Gastrocnemius medialis (tissue), 4 donors: ENCODE measurements around the gene PRLH. TPM values are rescaled to one million over a fixed set of nuclear protein-coding genes. Genes with fewer than 3 reads are reported as not detected.

Experiments
- ATAC-seq, 2 donors: fragments of 150-250 bp; one replicate each; pipeline ENCODE4 v1.9.1; 2016
- DNase-seq, 2 donors: peaks; one replicate each; pipeline ENCODE4 v3.0.0-alpha.2; 2019
- H3K27ac ChIP-seq, 4 donors: fragments of 200-600 bp; sonication (generic); 1 replicate in 1 of 4; 2 replicates in 3 of 4; pipeline ENCODE4 v1.5.1; 2016 to 2018; ENCODE audit warnings: mild to moderate bottlenecking in 2 of 4, moderate library complexity in 1 of 4
- H3K27me3 ChIP-seq, 3 donors: fragments of 200-600 bp; sonication (generic) in 2 of 3; 1 replicate in 1 of 3; 2 replicates in 2 of 3; pipeline versions ENCODE4 v1.5.1 to v1.6.0; 2016 to 2019; ENCODE audit warnings: mild to moderate bottlenecking in 1 of 3, moderate library complexity in 1 of 3
- H3K36me3 ChIP-seq, 2 donors: fragments of 200-600 bp; sonication (generic) in 1 of 2; one replicate each; pipeline ENCODE4 v1.5.1; 2017 to 2018
- H3K4me1 ChIP-seq, 2 donors: fragments of 200-600 bp; sonication (generic) in 1 of 2; one replicate each; pipeline ENCODE4 v1.5.1; 2016 to 2017; ENCODE audit warnings: mild to moderate bottlenecking in 2 of 2
- H3K4me3 ChIP-seq, 4 donors: fragments of 200-600 bp; sonication (generic) in 3 of 4; 1 replicate in 1 of 4; 2 replicates in 3 of 4; pipeline ENCODE4 v1.5.1; 2016 to 2019; ENCODE audit warnings: mild to moderate bottlenecking in 2 of 4
- H3K9me3 ChIP-seq, 3 donors: fragments of 200-600 bp; sonication (generic) in 2 of 3; 1 replicate in 1 of 3; 2 replicates in 2 of 3; pipeline ENCODE4 v1.5.1; 2016 to 2019
- CTCF ChIP-seq, 5 experiments: fragments of 450-650 bp in 3 of 5; fragments of 200-600 bp in 2 of 5; sonication (generic) in 2 of 5; IDR thresholded peaks in 4 of 5; conservative IDR thresholded peaks in 1 of 5; 1 replicate in 4 of 5; 2 replicates in 1 of 5; pipeline ENCODE4 v1.5.1; 2016 to 2019; ENCODE audit warnings: antibody characterized with exemption in 5 of 5, mild to moderate bottlenecking in 3 of 5, moderate library complexity in 3 of 5
- POLR2A ChIP-seq, 2 donors: fragments of 450-650 bp; IDR thresholded peaks; one replicate each; pipeline ENCODE4 v1.6.1; 2017; ENCODE audit warnings: antibody characterized with exemption in 2 of 2, mild to moderate bottlenecking in 2 of 2, moderate library complexity in 2 of 2
- in situ Hi-C, 4 donors: fragments of 200-750 bp; cut with MboI; loops; one replicate each; pipeline versions ENCODE4 v1.15.0 to v1.8.0; 2017; ENCODE audit warnings: low sequenced_read_pairs in 4 of 4
- intact Hi-C: fragments of 100-400 bp; cut with DNase I; formaldehyde crosslinking; loops from one replicate; pipeline ENCODE4 v1.15.1; 2023; ENCODE audit warnings: low total_unique reads
- total RNA-seq, 4 donors: library from RNA; depleted of rRNA; stranded (reverse); fragments of >200 nt; gene quantifications; one replicate each; pipeline versions ENCODE4 v1.1.0 to v1.2.3, GENCODE V29; 2016

The PRLH gene
- total RNA-seq, 4 donors from 2014 or later: not detected

DNA sequence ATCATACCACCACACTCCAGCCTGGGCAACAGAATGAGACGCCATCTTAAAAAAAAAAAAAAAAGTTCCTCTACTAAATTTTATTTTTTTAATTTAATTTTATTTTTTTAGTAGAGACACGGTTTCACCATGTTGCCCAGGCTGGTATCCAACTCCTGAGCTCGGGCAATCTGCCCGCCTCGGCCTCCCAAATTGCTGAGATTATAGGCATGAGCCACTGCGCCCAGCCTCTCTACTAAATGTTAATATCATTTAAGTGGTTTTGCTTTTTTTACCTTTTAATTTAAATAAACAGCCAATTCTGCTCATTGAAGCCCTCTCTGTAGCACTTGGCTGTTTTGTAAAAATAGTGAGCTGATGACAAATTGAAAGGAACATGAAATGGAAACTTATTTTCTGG is 15.0 kb downstream of the PRLH start:
- in situ Hi-C loops (loop anchor here in 1 of 4 donors (10.0 kb wide), 1 partner anchor 163 kb away; no protein-coding TSS in a partner anchor), intact Hi-C loops (loop anchor here (1.0 kb wide), 1 partner anchor 164 kb away; no protein-coding TSS in a partner anchor)
- H3K36me3 ChIP-seq: no peaks in the 10 kb centered on the region
- H3K27me3 ChIP-seq: no peaks in the 10 kb centered on the region
- TF ChIP-seq POLR2A (IDR thresholded peaks at IDR 0.05) (no peak), CTCF (IDR thresholded peaks at IDR 0.05 in 4 of 5, conservative IDR thresholded peaks at IDR 0.05 in 1 of 5) (no peak)
- DNase-seq (no peak), ATAC-seq (no peak)
- no peaks in the 10 kb centered on the region for H3K9me3 ChIP-seq
- peak overlapping the region in 2 of 4 donors; percentile 38 to 39 for H3K4me3 ChIP-seq
- H3K27ac ChIP-seq: peak overlapping the region in 3 of 4 donors; percentile 51 to 74 (median 63)
- peaks cover 12 to 14% of the 10 kb centered on the region in 2 donors for H3K4me1 ChIP-seq

GRCh38 chr2:237581751-237582746 is 15.7 kb downstream of the PRLH start:
- H3K27me3 ChIP-seq: no peaks in the 10 kb centered on the region
- in situ Hi-C loops (loop anchor here in 1 of 4 donors (10.0 kb wide), 1 partner anchor 163 kb away; no protein-coding TSS in a partner anchor), intact Hi-C loops (loop anchor here (1.0 kb wide), 2 partner anchors 69 to 163 kb away; no protein-coding TSS in a partner anchor)

GRCh38 chr2:237583385-237584295 is 17.3 kb downstream of the PRLH start:
- Histone ChIP-seq H3K9me3 (no peaks in the 10 kb centered on the region), H3K4me3 (no peak overlapping the region), H3K36me3 (no peaks in the 10 kb centered on the region), H3K27ac (no peak overlapping the region), H3K4me1 (peaks cover 12 to 14% of the 10 kb centered on the region in 2 donors), H3K27me3 (no peaks in the 10 kb centered on the region)
- ATAC-seq (no peak), DNase-seq (no peak)
- in situ Hi-C loops (loop anchor here in 1 of 4 donors (10.0 kb wide), 1 partner anchor 161 kb away; no protein-coding TSS in a partner anchor), intact Hi-C loops (no loop called here)
- TF ChIP-seq CTCF (IDR thresholded peaks at IDR 0.05 in 4 of 5, conservative IDR thresholded peaks at IDR 0.05 in 1 of 5): no peak
- TF ChIP-seq POLR2A (IDR thresholded peaks at IDR 0.05): no peak

More at GRCh38 chr2:237581751-237582746, 15.7 kb downstream of the PRLH start:
- Histone ChIP-seq H3K4me3 (peak overlapping the region; percentile 38 to 51 (median 39)), H3K36me3 (no peaks in the 10 kb centered on the region), H3K4me1 (peaks cover 12 to 14% of the 10 kb centered on the region in 2 donors), H3K27ac (peak overlapping the region; percentile 51 to 75 (median 68)), H3K9me3 (no peaks in the 10 kb centered on the region)
- no peak for TF ChIP-seq POLR2A (IDR thresholded peaks at IDR 0.05)
- peak in 4 of 5 experiments; percentile 27 to 56 (median 46) for TF ChIP-seq CTCF (IDR thresholded peaks at IDR 0.05 in 4 of 5, conservative IDR thresholded peaks at IDR 0.05 in 1 of 5)
- ATAC-seq (peak; percentile 90 to 93), DNase-seq (peak; percentile 54 to 76)

DNA sequence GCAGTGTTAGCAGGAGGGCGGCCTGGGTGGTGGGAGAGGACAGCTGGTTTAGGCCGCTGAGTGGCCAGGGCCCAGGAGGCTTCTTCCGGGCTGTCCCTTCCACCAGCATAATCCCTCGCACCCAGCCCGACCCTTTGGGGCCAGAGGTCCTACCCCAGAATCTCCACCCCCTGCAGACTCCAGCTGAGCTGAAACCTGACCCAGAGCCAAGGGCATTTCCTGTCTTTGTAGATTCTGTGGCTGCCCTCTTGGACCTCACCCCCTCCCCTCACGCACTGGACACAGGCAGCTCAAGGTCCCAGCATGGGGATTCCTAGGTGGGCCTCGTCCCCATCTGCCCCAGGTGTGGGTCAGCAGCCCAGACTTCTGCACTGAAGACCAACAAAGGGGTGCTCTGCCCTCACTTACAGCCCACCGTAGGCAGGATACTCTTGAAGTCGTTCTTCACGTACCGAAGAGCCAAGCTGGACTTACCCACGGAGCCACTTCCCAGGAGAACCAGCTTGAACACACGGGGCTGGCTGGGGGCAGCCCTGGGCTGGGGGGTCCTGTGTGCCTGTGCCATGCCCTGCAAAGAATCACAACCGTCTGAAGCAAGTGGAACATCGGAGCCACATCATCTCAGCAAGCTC is 19.3 kb downstream of the PRLH start:
- no peak for ATAC-seq
- no peak overlapping the region for H3K27ac ChIP-seq
- H3K27me3 ChIP-seq: no peaks in the 10 kb centered on the region
- no peak overlapping the region for H3K4me3 ChIP-seq
- no peak for DNase-seq
- no peaks in the 10 kb centered on the region for H3K9me3 ChIP-seq
- in situ Hi-C loops (loop anchor here in 2 of 4 donors (5.0 to 10.0 kb wide), 2 partner anchors 92 to 159 kb away; no protein-coding TSS in a partner anchor), intact Hi-C loops (no loop called here)
- TF ChIP-seq POLR2A (IDR thresholded peaks at IDR 0.05) (no peak), CTCF (IDR thresholded peaks at IDR 0.05 in 4 of 5, conservative IDR thresholded peaks at IDR 0.05 in 1 of 5) (no peak)
- H3K36me3 ChIP-seq: no peaks in the 10 kb centered on the region
- peaks cover 14 to 17% of the 10 kb centered on the region in 2 donors for H3K4me1 ChIP-seq
